Inferior parietal cortex (tissue), 1 donor: ENCODE measurements around the gene PROC.

Source experiments
- DNase-seq: peaks from one replicate; pipeline ENCODE4 v3.0.0-alpha.2; 2016; ENCODE audit errors: extremely low spot score

The PROC gene

GRCh38 chr2:127414638-127415592 is 3.3 kb upstream of the PROC start:
- DNase-seq = no peak

- DNase-seq = no peak
These were observed 2.4 kb upstream of the PROC start for GRCh38 chr2:127415593-127416505.

GRCh38 chr2:127416506-127417001 is 1.7 kb upstream of the PROC start:
- no peak for DNase-seq

- DNase-seq = no peak
These were observed 821 bp upstream of the PROC start for GRCh38 chr2:127417406-127417805.

GRCh38 chr2:127419112-127419430 is 844 bp downstream of the PROC start:
- DNase-seq = no peak

GRCh38 chr2:127419448-127420038 is 1.3 kb downstream of the PROC start:
- no peak for DNase-seq

GRCh38 chr2:127420039-127420864 is 2.0 kb downstream of the PROC start:
- no peak for DNase-seq

GRCh38 chr2:127421116-127421800 is 3.0 kb downstream of the PROC start:
- DNase-seq = no peak

- DNase-seq = no peak
These were observed 3.8 kb downstream of the PROC start for GRCh38 chr2:127421871-127422558.

GRCh38 chr2:127422559-127423477 is 4.6 kb downstream of the PROC start:
- no peak for DNase-seq

GRCh38 chr2:127423478-127423843 is 5.2 kb downstream of the PROC start:
- DNase-seq = no peak

GRCh38 chr2:127423880-127424279 is 5.7 kb downstream of the PROC start:
- DNase-seq = no peak

- no peak for DNase-seq
These were observed 6.6 kb downstream of the PROC start for GRCh38 chr2:127424598-127425520.

GRCh38 chr2:127425540-127426490 is 7.6 kb downstream of the PROC start:
- no peak for DNase-seq

GRCh38 chr2:127426501-127427354 is 8.5 kb downstream of the PROC start:
- DNase-seq = no peak
